ENCODE data around the gene SEMA4D. TPM values are rescaled to one million over a fixed set of nuclear protein-coding genes. Genes with fewer than 3 reads are reported as not detected.

The SEMA4D gene
- total and polyA plus RNA-seq, 7 donors, result 1.4 to 35.1 (median 4.6) TPM

DNA sequence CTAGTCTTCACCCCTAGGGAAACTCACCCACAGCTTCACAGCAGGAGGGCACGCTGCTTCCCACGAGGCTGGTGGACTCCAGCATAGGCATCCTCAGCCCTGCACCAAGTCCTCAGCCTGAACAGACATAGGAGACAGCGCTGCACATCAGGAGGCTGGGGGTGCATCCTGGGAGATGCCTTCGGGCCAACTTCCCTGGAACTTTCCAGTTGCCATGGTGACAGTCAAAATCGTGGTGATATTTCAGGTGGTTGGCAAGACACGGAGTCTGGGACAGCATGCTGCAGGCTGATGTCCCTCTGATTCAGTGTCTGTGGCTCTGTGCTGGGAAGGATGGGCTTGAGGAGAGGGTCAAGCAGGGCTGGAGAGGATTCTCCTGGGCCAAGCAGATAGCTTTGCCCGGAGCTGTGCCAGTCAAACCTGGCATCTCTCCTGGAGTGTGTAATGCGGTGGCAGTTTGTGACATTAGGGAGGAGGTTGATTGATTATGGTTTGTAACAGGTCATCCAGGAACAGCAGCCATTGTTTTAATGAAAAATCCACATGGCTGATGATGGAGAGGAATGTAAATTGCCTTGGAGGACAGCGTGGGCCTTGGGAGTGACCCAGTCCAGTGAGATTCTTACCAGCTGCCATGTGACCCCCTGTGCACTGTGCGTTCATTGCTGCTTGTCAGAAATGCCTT lies 35.6 kb upstream of the SEMA4D start:
- H3K36me3 ChIP-seq, result no peaks in the 10 kb centered on the region
- H3K9me3 ChIP-seq, result no peaks in the 10 kb centered on the region
- no peaks in the 10 kb centered on the region for H3K27me3 ChIP-seq
- H3K4me1 ChIP-seq, result no peaks in the 10 kb centered on the region
- no peak overlapping the region for H3K27ac ChIP-seq
- TF ChIP-seq POLR2AphosphoS5 (IDR thresholded peaks at IDR 0.05) (no peak), POLR2A (IDR thresholded peaks at IDR 0.05) (no peak), EP300 (IDR thresholded peaks at IDR 0.05) (no peak)
- TF ChIP-seq, protein P1, sequence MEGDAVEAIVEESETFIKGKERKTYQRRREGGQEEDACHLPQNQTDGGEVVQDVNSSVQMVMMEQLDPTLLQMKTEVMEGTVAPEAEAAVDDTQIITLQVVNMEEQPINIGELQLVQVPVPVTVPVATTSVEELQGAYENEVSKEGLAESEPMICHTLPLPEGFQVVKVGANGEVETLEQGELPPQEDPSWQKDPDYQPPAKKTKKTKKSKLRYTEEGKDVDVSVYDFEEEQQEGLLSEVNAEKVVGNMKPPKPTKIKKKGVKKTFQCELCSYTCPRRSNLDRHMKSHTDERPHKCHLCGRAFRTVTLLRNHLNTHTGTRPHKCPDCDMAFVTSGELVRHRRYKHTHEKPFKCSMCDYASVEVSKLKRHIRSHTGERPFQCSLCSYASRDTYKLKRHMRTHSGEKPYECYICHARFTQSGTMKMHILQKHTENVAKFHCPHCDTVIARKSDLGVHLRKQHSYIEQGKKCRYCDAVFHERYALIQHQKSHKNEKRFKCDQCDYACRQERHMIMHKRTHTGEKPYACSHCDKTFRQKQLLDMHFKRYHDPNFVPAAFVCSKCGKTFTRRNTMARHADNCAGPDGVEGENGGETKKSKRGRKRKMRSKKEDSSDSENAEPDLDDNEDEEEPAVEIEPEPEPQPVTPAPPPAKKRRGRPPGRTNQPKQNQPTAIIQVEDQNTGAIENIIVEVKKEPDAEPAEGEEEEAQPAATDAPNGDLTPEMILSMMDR (IDR thresholded peaks at IDR 0.05), result no peak
- intact Hi-C loops (cut with DNase I), result no loop called here
- WGBS, 2 donors, result 86 to 87% methylated on average over 10 of the region's 10 CpGs
- no peak for DNase-seq
- H3K4me3 ChIP-seq, result no peak overlapping the region

DNA sequence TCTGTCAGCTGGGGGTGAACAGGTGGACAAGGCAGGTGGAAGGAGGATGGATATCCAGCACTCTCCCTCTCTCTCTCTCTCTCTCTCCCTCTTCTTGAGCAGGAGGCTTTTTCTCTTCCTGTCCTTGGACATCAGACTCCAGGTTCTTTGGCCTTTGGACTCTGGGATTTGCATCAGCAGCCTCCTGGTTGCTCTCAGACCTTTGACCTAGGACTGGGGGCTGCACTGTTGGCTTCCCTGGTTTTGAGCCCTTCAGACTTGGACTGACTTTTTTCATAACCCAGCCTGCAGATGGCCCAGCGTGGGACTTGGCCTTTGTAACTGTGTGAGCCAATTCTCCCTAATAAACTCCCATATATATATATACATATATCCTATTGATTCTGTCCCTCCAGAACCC lies 35.0 kb upstream of the SEMA4D start:
- Histone ChIP-seq H3K27ac (no peak overlapping the region), H3K27me3 (no peaks in the 10 kb centered on the region), H3K4me1 (no peaks in the 10 kb centered on the region), H3K36me3 (no peaks in the 10 kb centered on the region), H3K4me3 (no peak overlapping the region), H3K9me3 (no peaks in the 10 kb centered on the region)
- intact Hi-C loops (cut with DNase I), result no loop called here
- TF ChIP-seq EP300 (IDR thresholded peaks at IDR 0.05) (no peak), POLR2AphosphoS5 (IDR thresholded peaks at IDR 0.05) (no peak)
- TF ChIP-seq, protein P1 (IDR thresholded peaks at IDR 0.05), result no peak
- 85 to 88% methylated on average over 1 of the region's 1 CpG for WGBS, 2 donors
- no peak for DNase-seq

DNA sequence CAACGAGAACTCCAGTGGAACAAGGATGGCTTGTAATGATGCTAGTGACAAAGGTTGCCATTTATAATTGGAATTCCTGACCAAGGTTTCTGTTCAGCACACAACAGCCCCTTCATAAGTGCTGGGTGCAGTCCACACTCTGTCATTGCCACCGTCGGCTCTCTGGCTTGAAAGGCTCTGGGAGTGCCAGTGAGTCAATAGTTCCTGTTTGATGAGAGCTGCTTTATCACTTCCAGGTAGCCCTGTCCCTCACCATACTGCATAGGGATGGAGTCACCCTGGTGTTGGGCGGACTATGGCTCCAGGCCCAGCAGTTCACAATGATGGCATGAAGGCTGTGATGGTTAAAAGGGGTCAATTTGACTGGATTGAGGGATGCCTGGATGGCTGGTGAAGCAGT lies 34.6 kb upstream of the SEMA4D start:
- Histone ChIP-seq H3K9me3 (no peaks in the 10 kb centered on the region), H3K27ac (no peak overlapping the region), H3K36me3 (no peaks in the 10 kb centered on the region), H3K27me3 (no peaks in the 10 kb centered on the region), H3K4me1 (no peaks in the 10 kb centered on the region), H3K4me3 (no peak overlapping the region)
- 36 to 38% methylated on average over 4 of the region's 4 CpGs for WGBS, 2 donors
- intact Hi-C loops (cut with DNase I), result no loop called here
- TF ChIP-seq EP300 (IDR thresholded peaks at IDR 0.05), result no peak
- TF ChIP-seq POLR2AphosphoS5 (IDR thresholded peaks at IDR 0.05), result no peak
- no peak for TF ChIP-seq POLR2A (IDR thresholded peaks at IDR 0.05)
- TF ChIP-seq, protein P1 (IDR thresholded peaks at IDR 0.05), result no peak
- no peak for DNase-seq

DNA sequence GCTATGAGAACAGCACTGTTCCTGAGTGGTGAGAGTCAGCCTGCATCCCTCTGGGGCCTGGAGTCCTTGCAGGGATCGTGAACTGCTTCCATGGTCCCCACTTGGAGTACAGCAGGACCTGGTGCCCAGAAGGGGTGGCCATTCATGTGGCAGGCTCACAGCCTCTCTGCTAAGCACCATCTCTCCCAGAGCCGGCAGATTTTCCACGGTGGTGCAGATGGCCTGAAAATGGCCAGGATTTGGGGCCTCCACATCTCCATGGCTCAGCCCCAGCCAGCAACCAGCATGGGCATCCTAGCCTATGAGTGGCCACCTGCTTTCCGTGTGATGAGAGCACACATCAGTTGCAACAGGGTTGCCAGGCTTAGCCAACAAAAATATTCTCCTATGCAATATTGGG lies 33.9 kb upstream of the SEMA4D start:
- WGBS, 2 donors, result 94 to 98% methylated on average over 4 of the region's 4 CpGs

More for the DNA sequence above, 33.9 kb upstream of the SEMA4D start:
- intact Hi-C loops (cut with DNase I), result no loop called here
- Histone ChIP-seq H3K27me3 (no peaks in the 10 kb centered on the region), H3K4me3 (no peak overlapping the region), H3K4me1 (no peaks in the 10 kb centered on the region), H3K27ac (no peak overlapping the region), H3K9me3 (no peaks in the 10 kb centered on the region), H3K36me3 (no peaks in the 10 kb centered on the region)
- DNase-seq, result no peak
- TF ChIP-seq POLR2AphosphoS5 (IDR thresholded peaks at IDR 0.05) (no peak), POLR2A (IDR thresholded peaks at IDR 0.05) (no peak), EP300 (IDR thresholded peaks at IDR 0.05) (no peak)
- TF ChIP-seq, protein P1 (IDR thresholded peaks at IDR 0.05), result no peak
